Cardiac fibroblast (primary cell): ENCODE measurements around the gene DCST1.

ENCODE experiments used
- DNase-seq, 2 donors: peaks; one replicate each; pipeline versions ENCODE4 v3.0.0 to v3.0.0-alpha.2; 2010; ENCODE audit warnings: low read depth in 2 of 2
- H3K4me3 ChIP-seq, 2 donors: replicated peaks in 1 of 2; 1 replicate in 1 of 2; 2 replicates in 1 of 2; pipeline ENCODE4 v1.5.1; 2011; ENCODE audit warnings: low read depth in 2 of 2, low read length in 2 of 2, mild to moderate bottlenecking in 2 of 2, moderate library complexity in 1 of 2
- CTCF ChIP-seq: IDR thresholded peaks from one replicate; pipeline ENCODE4 v1.5.1; 2011; ENCODE audit warnings: low read depth, mild to moderate bottlenecking, low read length, inconsistent platforms

Gene DCST1

GRCh38 chr1:155072531-155073289, 39.1 kb downstream of the DCST1 start:
- DNase-seq = no peak
- TF ChIP-seq CTCF = no peak

GRCh38 chr1:155073377-155074242, 40.0 kb downstream of the DCST1 start:
- no peak overlapping the region for H3K4me3 ChIP-seq
- no peak for DNase-seq
- TF ChIP-seq CTCF = no peak

More at GRCh38 chr1:155072531-155073289, 39.1 kb downstream of the DCST1 start:
- no peak overlapping the region for H3K4me3 ChIP-seq

- no peak for DNase-seq
- no peak overlapping the region for H3K4me3 ChIP-seq
- no peak for TF ChIP-seq CTCF
Measured at GRCh38 chr1:155075535-155075934, 41.9 kb downstream of the DCST1 start.

GRCh38 chr1:155076371-155076770, 42.7 kb downstream of the DCST1 start:
- no peak for DNase-seq
- no peak for TF ChIP-seq CTCF
- H3K4me3 ChIP-seq = no peak overlapping the region

- no peak for TF ChIP-seq CTCF
- no peak for DNase-seq
- H3K4me3 ChIP-seq = no peak overlapping the region
Measured at GRCh38 chr1:155077346-155077745, 43.7 kb downstream of the DCST1 start.

GRCh38 chr1:155077758-155078445, 44.3 kb downstream of the DCST1 start:
- H3K4me3 ChIP-seq = no peak overlapping the region
- peak in 1 of 2 donors; percentile 67 for DNase-seq
- TF ChIP-seq CTCF = no peak
